T47D (cell line): ENCODE measurements around the gene SKAP2.

ENCODE experiments used
- DNase-seq, 2 experiments: peaks; one replicate each; pipeline versions ENCODE4 v3.0.0 to v3.0.0-alpha.2; 2011 to 2012; ENCODE audit warnings: low read depth in 1 of 2, low spot score in 1 of 2
- JUND ChIP-seq: IDR thresholded peaks from 2 replicates; pipeline ENCODE4 v1.6.1; 2012; ENCODE audit warnings: low read depth
- in situ Hi-C: cut with HindIII; loops from 2 replicates; pipeline ENCODE4 v1.10.0; 2016; ENCODE audit warnings: low sequenced_read_pairs, low pct_unique_long_range_greater_than_20kb

The SKAP2 gene

GRCh38 chr7:26657686-26658388 is 206.6 kb downstream of the SKAP2 start:
- no peak for DNase-seq
- no peak for TF ChIP-seq JUND
- in situ Hi-C loops, result no loop called here

GRCh38 chr7:26657206-26657641 is 207.2 kb downstream of the SKAP2 start:
- in situ Hi-C loops, result no loop called here
- no peak for DNase-seq
- TF ChIP-seq JUND, result no peak

GRCh38 chr7:26656735-26657134 is 207.7 kb downstream of the SKAP2 start:
- TF ChIP-seq JUND, result no peak

GRCh38 chr7:26655781-26656180 is 208.6 kb downstream of the SKAP2 start:
- in situ Hi-C loops, result no loop called here
- DNase-seq, result no peak
- TF ChIP-seq JUND, result no peak

More at GRCh38 chr7:26656735-26657134, 207.7 kb downstream of the SKAP2 start:
- in situ Hi-C loops, result no loop called here
- no peak for DNase-seq

- peak in 1 of 2 experiments; percentile 82 for DNase-seq
- TF ChIP-seq JUND, result no peak
- in situ Hi-C loops, result no loop called here
Measured at GRCh38 chr7:26653430-26654399, 210.7 kb downstream of the SKAP2 start.

- in situ Hi-C loops, result no loop called here
- DNase-seq, result no peak
- no peak for TF ChIP-seq JUND
Measured at GRCh38 chr7:26652401-26653100, 211.8 kb downstream of the SKAP2 start.

- in situ Hi-C loops, result no loop called here
- DNase-seq, result no peak
- no peak for TF ChIP-seq JUND
Measured at GRCh38 chr7:26650103-26650502, 214.3 kb downstream of the SKAP2 start.

GRCh38 chr7:26649388-26649787 is 215.0 kb downstream of the SKAP2 start:
- no peak for TF ChIP-seq JUND
- DNase-seq, result no peak
- in situ Hi-C loops, result no loop called here

- no peak for TF ChIP-seq JUND
- no peak for DNase-seq
- in situ Hi-C loops, result no loop called here
Measured at GRCh38 chr7:26648554-26648953, 215.8 kb downstream of the SKAP2 start.

GRCh38 chr7:26646336-26647048 is 217.9 kb downstream of the SKAP2 start:
- no peak for TF ChIP-seq JUND
- DNase-seq, result no peak
- in situ Hi-C loops, result no loop called here

GRCh38 chr7:26645121-26645520 is 219.3 kb downstream of the SKAP2 start:
- in situ Hi-C loops, result no loop called here
- DNase-seq, result no peak

GRCh38 chr7:26642416-26642815 is 222.0 kb downstream of the SKAP2 start:
- in situ Hi-C loops, result no loop called here

More at GRCh38 chr7:26645121-26645520, 219.3 kb downstream of the SKAP2 start:
- TF ChIP-seq JUND, result no peak

More at GRCh38 chr7:26642416-26642815, 222.0 kb downstream of the SKAP2 start:
- no peak for TF ChIP-seq JUND
- no peak for DNase-seq
